Measurements from ENCODE around the gene SAT2. TPM values are rescaled to one million over a fixed set of nuclear protein-coding genes. Genes with fewer than 3 reads are reported as not detected.
A peak's percentile ranks its signal among the peaks of the same experiment; 100 is the strongest.

SAT2 gene
- total RNA-seq, 1 experiment from 2014 or later, result 52.0 TPM

GRCh38 chr17:7634384-7634783, 6.8 kb upstream of the SAT2 start:
- Histone ChIP-seq H3K9me3 (ENCODE audit: insufficient read depth, low read depth) (no peaks in the 10 kb centered on the region), H3K36me3 (ENCODE audit: low read depth) (no peaks in the 10 kb centered on the region), H3K4me3 (no peak overlapping the region), H4K20me1 (ENCODE audit: insufficient read depth) (no peaks in the 10 kb centered on the region), H3K4me1 (replicated peaks; ENCODE audit: insufficient read depth) (no peaks in the 10 kb centered on the region), H3F3A (ENCODE audit: insufficient read depth, low read depth) (no peaks in the 10 kb centered on the region), H3K9me2 (ENCODE audit: insufficient read depth) (no peaks in the 10 kb centered on the region), H3K27ac (no peak overlapping the region), H3K27me3 (ENCODE audit: insufficient read depth, low read depth) (no peaks in the 10 kb centered on the region), H3K4me2 (no peak overlapping the region), H3K79me2 (ENCODE audit: low read depth) (no peaks in the 10 kb centered on the region), H2AFZ (no peak overlapping the region)
- BruUV-seq (replicated peaks), result no TSS peak
- peak in 1 of 2 experiments; percentile 34 for DNase-seq
- intact Hi-C loops (cut with micrococcal nuclease; ENCODE audit: unreplicated experiment), result loop anchor here (5.0 kb wide), 1 partner anchor 53 kb away; the partner anchor contains the start of genes TP53 and WRAP53
- ChIA-PET POLR2A (ENCODE audit: unreplicated experiment) (interaction anchor here (0.7 kb wide), 1 partner anchor 1079 kb away, joined by 6 read pairs; no protein-coding TSS in a partner anchor), CTCF (no interaction called here)
- no peak for TF ChIP-seq EZH2 (IDR thresholded peaks at IDR 0.05; ENCODE audit: low read depth)
- TF ChIP-seq CTCF (conservative IDR thresholded peaks at IDR 0.05), result peak; percentile 40

DNA sequence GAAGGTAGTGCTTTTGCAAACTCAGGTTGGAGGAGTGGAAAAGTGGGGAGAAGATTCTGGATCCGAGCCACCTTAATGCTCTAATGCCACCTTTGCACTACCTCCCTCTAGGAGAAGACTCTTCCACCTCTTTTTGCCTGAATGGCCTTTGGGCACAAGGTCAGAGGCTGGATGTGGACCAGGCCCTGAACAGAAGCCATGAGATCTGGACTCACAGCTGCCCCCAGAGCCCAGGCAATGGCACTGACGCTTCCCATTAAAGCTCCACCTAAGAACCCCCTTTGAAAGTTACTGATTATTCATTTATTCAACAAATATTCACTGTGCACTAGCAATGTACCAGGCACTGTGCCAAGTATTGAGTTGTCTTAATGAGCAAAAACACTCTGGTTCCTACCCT, 5.5 kb upstream of the SAT2 start:
- H3K9me3 ChIP-seq (ENCODE audit: insufficient read depth, low read depth), result no peaks in the 10 kb centered on the region
- no peaks in the 10 kb centered on the region for H4K20me1 ChIP-seq (ENCODE audit: insufficient read depth)
- H3K79me2 ChIP-seq (ENCODE audit: low read depth), result no peaks in the 10 kb centered on the region
- no peak overlapping the region for H3K4me2 ChIP-seq
- CTCF ChIA-PET, result interaction anchor here (0.6 to 1.2 kb wide), 5 partner anchors 20 to 587 kb away, joined by 3 to 15 read pairs (median 3); partner anchors contain the start of genes TP53 and WRAP53
- H3K36me3 ChIP-seq (ENCODE audit: low read depth), result no peaks in the 10 kb centered on the region
- POLR2A ChIA-PET (ENCODE audit: unreplicated experiment), result interaction anchor here (0.6 kb wide), 2 partner anchors 54 to 1192 kb away, joined by 3 to 4 read pairs; partner anchors contain the start of gene TP53
- BruUV-seq (replicated peaks), result no TSS peak
- H3K27me3 ChIP-seq (ENCODE audit: insufficient read depth, low read depth), result no peaks in the 10 kb centered on the region
- DNase-seq, result no peak
- intact Hi-C loops (cut with micrococcal nuclease; ENCODE audit: unreplicated experiment), result loop anchor here (5.0 kb wide), 1 partner anchor 54 kb away; the partner anchor contains the start of genes TP53 and WRAP53
- no peaks in the 10 kb centered on the region for H3F3A ChIP-seq (ENCODE audit: insufficient read depth, low read depth)
- H3K4me3 ChIP-seq, result no peak overlapping the region
- H3K27ac ChIP-seq, result no peak overlapping the region
- H3K4me1 ChIP-seq (replicated peaks; ENCODE audit: insufficient read depth), result no peaks in the 10 kb centered on the region
- no peaks in the 10 kb centered on the region for H3K9me2 ChIP-seq (ENCODE audit: insufficient read depth)
- H2AFZ ChIP-seq, result no peak overlapping the region
- no peak for TF ChIP-seq CTCF (conservative IDR thresholded peaks at IDR 0.05)
- no peak for TF ChIP-seq EZH2 (IDR thresholded peaks at IDR 0.05; ENCODE audit: low read depth)

DNA sequence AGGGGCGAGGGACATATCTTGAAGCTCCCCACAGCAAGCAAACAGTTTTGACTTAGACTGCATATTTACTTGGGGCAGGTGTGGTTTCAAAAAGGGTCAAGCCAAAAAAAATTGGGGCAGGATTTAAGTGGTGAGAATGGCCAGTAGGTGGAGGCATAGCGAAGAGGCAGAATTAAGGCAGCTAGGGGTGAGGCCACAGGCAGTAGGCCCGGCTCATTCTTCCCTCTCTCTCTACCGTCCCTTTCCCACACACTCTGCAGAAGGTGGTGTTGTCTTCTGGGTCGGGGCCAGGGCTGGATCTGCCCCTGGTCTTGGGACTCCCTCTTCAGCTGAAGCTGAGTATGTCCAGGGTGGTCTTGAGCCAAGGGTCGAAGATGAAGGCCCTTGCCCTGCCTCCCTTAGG, 4.9 kb upstream of the SAT2 start:
- no peak overlapping the region for H3K4me3 ChIP-seq
- H3K27me3 ChIP-seq (ENCODE audit: insufficient read depth, low read depth), result no peaks in the 10 kb centered on the region
- H3K36me3 ChIP-seq (ENCODE audit: low read depth), result no peaks in the 10 kb centered on the region
- H3K4me2 ChIP-seq, result no peak overlapping the region
- peak in 1 of 2 experiments; percentile 38 for DNase-seq
- H3K9me3 ChIP-seq (ENCODE audit: insufficient read depth, low read depth), result no peaks in the 10 kb centered on the region
- no peaks in the 10 kb centered on the region for H3F3A ChIP-seq (ENCODE audit: insufficient read depth, low read depth)
- H4K20me1 ChIP-seq (ENCODE audit: insufficient read depth), result no peaks in the 10 kb centered on the region
- no peaks in the 10 kb centered on the region for H3K79me2 ChIP-seq (ENCODE audit: low read depth)
- BruUV-seq (replicated peaks), result no TSS peak
- H3K4me1 ChIP-seq (replicated peaks; ENCODE audit: insufficient read depth), result no peaks in the 10 kb centered on the region
- TF ChIP-seq EZH2 (IDR thresholded peaks at IDR 0.05; ENCODE audit: low read depth) (no peak), CTCF (conservative IDR thresholded peaks at IDR 0.05) (peak; percentile 54; the same call in 1 of the 2 replicates)
- no peak overlapping the region for H2AFZ ChIP-seq
- intact Hi-C loops (cut with micrococcal nuclease; ENCODE audit: unreplicated experiment), result loop anchor here (5.0 kb wide), 1 partner anchor 55 kb away; the partner anchor contains the start of genes TP53 and WRAP53
- POLR2A ChIA-PET (ENCODE audit: unreplicated experiment), result interaction anchor here (0.6 kb wide), 1 partner anchor 55 kb away, joined by 3 read pairs; the partner anchor contains the start of gene TP53
- CTCF ChIA-PET, result interaction anchor here (0.6 to 1.2 kb wide), 5 partner anchors 20 to 587 kb away, joined by 3 to 15 read pairs (median 3); partner anchors contain the start of genes TP53 and WRAP53
- no peaks in the 10 kb centered on the region for H3K9me2 ChIP-seq (ENCODE audit: insufficient read depth)
- no peak overlapping the region for H3K27ac ChIP-seq

All from PC-9 (cell line).